NB4 (cell line): ENCODE data around the gene KRTAP10-1.

ENCODE experiments used
- POLR2A ChIP-seq: IDR thresholded peaks from 2 replicates; pipeline ENCODE4 v1.6.1; 2011; ENCODE audit warnings: mild to moderate bottlenecking; ENCODE audit not compliant: insufficient read length; ENCODE audit errors: extremely low read depth
- TF ChIP-seq, protein P1 (sequence below): IDR thresholded peaks from one replicate; pipeline ENCODE4 v1.5.1; 2012; ENCODE audit warnings: low read depth, low read length

GRCh38 chr21:44519346-44520325 lies 20.4 kb downstream of the KRTAP10-1 start:
- no peak for TF ChIP-seq POLR2A
- TF ChIP-seq, protein P1, sequence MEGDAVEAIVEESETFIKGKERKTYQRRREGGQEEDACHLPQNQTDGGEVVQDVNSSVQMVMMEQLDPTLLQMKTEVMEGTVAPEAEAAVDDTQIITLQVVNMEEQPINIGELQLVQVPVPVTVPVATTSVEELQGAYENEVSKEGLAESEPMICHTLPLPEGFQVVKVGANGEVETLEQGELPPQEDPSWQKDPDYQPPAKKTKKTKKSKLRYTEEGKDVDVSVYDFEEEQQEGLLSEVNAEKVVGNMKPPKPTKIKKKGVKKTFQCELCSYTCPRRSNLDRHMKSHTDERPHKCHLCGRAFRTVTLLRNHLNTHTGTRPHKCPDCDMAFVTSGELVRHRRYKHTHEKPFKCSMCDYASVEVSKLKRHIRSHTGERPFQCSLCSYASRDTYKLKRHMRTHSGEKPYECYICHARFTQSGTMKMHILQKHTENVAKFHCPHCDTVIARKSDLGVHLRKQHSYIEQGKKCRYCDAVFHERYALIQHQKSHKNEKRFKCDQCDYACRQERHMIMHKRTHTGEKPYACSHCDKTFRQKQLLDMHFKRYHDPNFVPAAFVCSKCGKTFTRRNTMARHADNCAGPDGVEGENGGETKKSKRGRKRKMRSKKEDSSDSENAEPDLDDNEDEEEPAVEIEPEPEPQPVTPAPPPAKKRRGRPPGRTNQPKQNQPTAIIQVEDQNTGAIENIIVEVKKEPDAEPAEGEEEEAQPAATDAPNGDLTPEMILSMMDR = no peak
